ENCODE results near the gene VAV2. TPM values are rescaled to one million over a fixed set of nuclear protein-coding genes. Genes with fewer than 3 reads are reported as not detected.

The VAV2 gene
- total and polyA plus RNA-seq, 4 donors, result 13.0 to 28.2 (median 16.3) TPM

- H3K4me1 ChIP-seq (ENCODE audit: control insufficient read depth in 5 of 5, insufficient read depth in 5 of 5, low read length in 5 of 5), result peaks cover 0 to 17% (median 4%) of the 10 kb centered on the region in 5 donors
- no peak overlapping the region for H3K27ac ChIP-seq (ENCODE audit: low read depth in 1 of 2, low read length in 1 of 2)
- ATAC-seq (ENCODE audit: insufficient read depth, low FRiP score) (no peak), DNase-seq (no peak)
- no peaks in the 10 kb centered on the region for H3K9me3 ChIP-seq (ENCODE audit: control insufficient read depth in 4 of 4, insufficient read depth in 3 of 4, low read length in 3 of 4)
- WGBS, 2 donors, result 94 to 95% methylated on average over 13 of the region's 13 CpGs
- TF ChIP-seq CTCF (IDR thresholded peaks at IDR 0.05; ENCODE audit: control extremely low read depth, extremely low read depth), result no peak
- H3K36me3 ChIP-seq (ENCODE audit: control insufficient read depth in 4 of 4, insufficient read depth in 4 of 4, low read length in 4 of 4), result peaks cover 0 to under 1% (median 0%) of the 10 kb centered on the region in 4 donors
- H3K27me3 ChIP-seq (ENCODE audit: control insufficient read depth in 3 of 3, insufficient read depth in 3 of 3, low read length in 2 of 3), result no peaks in the 10 kb centered on the region
- no peak overlapping the region for H3K4me3 ChIP-seq
- no peak overlapping the region for H3K9ac ChIP-seq (ENCODE audit: insufficient read depth in 1 of 2, low read length in 2 of 2)
These were observed 154.2 kb downstream of the VAV2 start for GRCh38 chr9:133837627-133838597.

- no peak overlapping the region for H3K9ac ChIP-seq (ENCODE audit: insufficient read depth in 1 of 2, low read length in 2 of 2)
- 94 to 96% methylated on average over 5 of the region's 5 CpGs for WGBS, 2 donors
- H3K27me3 ChIP-seq (ENCODE audit: control insufficient read depth in 3 of 3, insufficient read depth in 3 of 3, low read length in 2 of 3), result no peaks in the 10 kb centered on the region
- H3K36me3 ChIP-seq (ENCODE audit: control insufficient read depth in 4 of 4, insufficient read depth in 4 of 4, low read length in 4 of 4), result peaks cover 0 to 2% (median 0%) of the 10 kb centered on the region in 4 donors
- TF ChIP-seq CTCF (IDR thresholded peaks at IDR 0.05; ENCODE audit: control extremely low read depth, extremely low read depth), result no peak
- no peaks in the 10 kb centered on the region for H3K9me3 ChIP-seq (ENCODE audit: control insufficient read depth in 4 of 4, insufficient read depth in 3 of 4, low read length in 3 of 4)
- peaks cover 0 to 17% (median 4%) of the 10 kb centered on the region in 5 donors for H3K4me1 ChIP-seq (ENCODE audit: control insufficient read depth in 5 of 5, insufficient read depth in 5 of 5, low read length in 5 of 5)
- no peak overlapping the region for H3K27ac ChIP-seq (ENCODE audit: low read depth in 1 of 2, low read length in 1 of 2)
- DNase-seq (no peak), ATAC-seq (ENCODE audit: insufficient read depth, low FRiP score) (no peak)
- no peak overlapping the region for H3K4me3 ChIP-seq
These were observed 155.3 kb downstream of the VAV2 start for GRCh38 chr9:133836818-133837217.

- peaks cover 0 to 2% (median 0%) of the 10 kb centered on the region in 4 donors for H3K36me3 ChIP-seq (ENCODE audit: control insufficient read depth in 4 of 4, insufficient read depth in 4 of 4, low read length in 4 of 4)
- no peak for TF ChIP-seq CTCF (IDR thresholded peaks at IDR 0.05; ENCODE audit: control extremely low read depth, extremely low read depth)
These were observed 155.9 kb downstream of the VAV2 start for GRCh38 chr9:133836001-133836758.

More at GRCh38 chr9:133836001-133836758, 155.9 kb downstream of the VAV2 start:
- Histone ChIP-seq H3K4me1 (ENCODE audit: control insufficient read depth in 5 of 5, insufficient read depth in 5 of 5, low read length in 5 of 5) (peaks cover 0 to 17% (median 4%) of the 10 kb centered on the region in 5 donors), H3K9me3 (ENCODE audit: control insufficient read depth in 4 of 4, insufficient read depth in 3 of 4, low read length in 3 of 4) (no peaks in the 10 kb centered on the region), H3K9ac (ENCODE audit: insufficient read depth in 1 of 2, low read length in 2 of 2) (no peak overlapping the region), H3K27me3 (ENCODE audit: control insufficient read depth in 3 of 3, insufficient read depth in 3 of 3, low read length in 2 of 3) (no peaks in the 10 kb centered on the region), H3K4me3 (no peak overlapping the region), H3K27ac (ENCODE audit: low read depth in 1 of 2, low read length in 1 of 2) (no peak overlapping the region)
- ATAC-seq (ENCODE audit: insufficient read depth, low FRiP score) (no peak), DNase-seq (no peak)
- 92 to 94% methylated on average over 17 of the region's 17 CpGs for WGBS, 2 donors
